Motor neuron (in vitro differentiated cells): Measurements from ENCODE around the gene ARSJ. TPM values are rescaled to one million over a fixed set of nuclear protein-coding genes. Genes with fewer than 3 reads are reported as not detected.
"Not testable (repeated sequence)": the region's sequence is repeated elsewhere in the genome, so short reads cannot be mapped to it uniquely, and the experiment has no call there.

Source experiments
- ATAC-seq, 8 experiments: fragments of 200-7000 bp; cut with Tn5 transposase; replicated peaks in 6 of 8; 2 replicates each; pipeline ENCODE4 v1.8.0; 2021; ENCODE audit warnings: mild to moderate bottlenecking in 8 of 8, moderate library complexity in 8 of 8
- H3K27ac ChIP-seq, 2 donors: fragments of 250-450 bp; sonication (Bioruptor Pico); 2 replicates each; pipeline ENCODE4 v1.9.0; 2021; ENCODE audit warnings: antibody characterized with exemption in 2 of 2, mild to moderate bottlenecking in 2 of 2, moderate library complexity in 1 of 2
- H3K4me1 ChIP-seq, 2 donors: fragments of 250-450 bp; sonication (Bioruptor Pico); replicated peaks in 1 of 2; 2 replicates each; pipeline ENCODE4 v1.6.1; 2021; ENCODE audit warnings: antibody characterized with exemption in 2 of 2, mild to moderate bottlenecking in 2 of 2, moderate library complexity in 1 of 2
- H3K4me3 ChIP-seq, 5 donors: fragments of 250-450 bp; sonication (Bioruptor Pico); 2 replicates each; pipeline ENCODE4 v1.9.0; 2021; ENCODE audit warnings: antibody characterized with exemption in 5 of 5, mild to moderate bottlenecking in 5 of 5, moderate library complexity in 4 of 5
- WGBS, 10 experiments: fragments of 450-650 bp; shearing (Covaris generic); methylation state at CpG; one replicate each; pipeline ENCODE4 v1.0.0; 2022; 5-methylcytosine and 5-hydroxymethylcytosine counted together
- in situ Hi-C, 9 experiments: fragments of 400-800 bp; cut with MboI; loops; one replicate each; pipeline ENCODE4 v1.15.0; 2021; ENCODE audit warnings: low sequenced_read_pairs in 9 of 9, low pct_unique_long_range_greater_than_20kb in 2 of 9; ENCODE audit not compliant: unreplicated experiment in 9 of 9
- total RNA-seq, 8 experiments: library from RNA; unstranded; fragments of 300-600 nt; gene quantifications; 2 replicates each; pipeline versions ENCODE4 v1.2.3 to v1.2.4, GENCODE V29; 2022

The ARSJ gene
- total RNA-seq, 8 experiments from 2014 or later = 0.13 to 23.3 (median 2.0) TPM

GRCh38 chr4:113947484-113947883 is 32.0 kb downstream of the ARSJ start:
- Histone ChIP-seq H3K27ac (no peak overlapping the region), H3K4me3 (no peak overlapping the region), H3K4me1 (no peaks in the 10 kb centered on the region)
- WGBS, 10 experiments = 90 to 100% (median 100%) methylated on average over 1 of the region's 1 CpG; no CpG with 5 or more reads in 1 of the 10 experiments
- in situ Hi-C loops = loop anchor here in 1 of 9 experiments (25.0 kb wide), 1 partner anchor 560 kb away; no protein-coding TSS in a partner anchor
- no peak for ATAC-seq

- no peak overlapping the region for H3K4me3 ChIP-seq
- no peak for ATAC-seq
Observed at GRCh38 chr4:113945906-113946305, 33.5 kb downstream of the ARSJ start.

DNA sequence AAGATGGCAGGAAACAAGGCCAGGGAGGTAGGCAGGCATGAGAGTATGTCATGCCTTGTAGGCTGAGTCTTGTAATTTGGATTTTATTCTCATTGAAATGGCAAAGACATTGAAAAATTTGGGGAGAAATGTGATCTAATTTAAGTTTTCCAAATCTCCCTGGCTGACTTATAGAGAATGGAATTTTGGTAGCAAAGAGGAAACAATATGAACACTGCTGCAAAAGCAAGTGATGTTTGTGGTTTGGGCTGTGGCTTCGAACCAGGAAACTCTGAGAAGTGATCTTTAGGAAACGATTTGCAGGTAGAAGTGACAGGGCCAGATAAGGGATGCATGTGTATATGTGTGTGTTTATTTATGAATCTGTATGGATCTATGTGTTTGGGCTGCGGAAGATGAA is 35.6 kb downstream of the ARSJ start:
- H3K4me3 ChIP-seq = no peak overlapping the region
- H3K4me1 ChIP-seq = no peaks in the 10 kb centered on the region
- ATAC-seq = no peak
- in situ Hi-C loops = loop anchor here in 1 of 9 experiments (25.0 kb wide), 1 partner anchor 557 kb away; no protein-coding TSS in a partner anchor
- H3K27ac ChIP-seq = no peak overlapping the region
- WGBS, 10 experiments = 41 to 100% (median 88%) methylated on average over 1 to 3 of the region's 3 CpGs

More at GRCh38 chr4:113945906-113946305, 33.5 kb downstream of the ARSJ start:
- WGBS, 10 experiments = 0 to 78% (median 23%) methylated on average over 1 of the region's 1 CpG; no CpG with 5 or more reads in 1 of the 10 experiments
- Histone ChIP-seq H3K27ac (no peak overlapping the region), H3K4me1 (no peaks in the 10 kb centered on the region)
- in situ Hi-C loops = loop anchor here in 1 of 9 experiments (25.0 kb wide), 1 partner anchor 559 kb away; no protein-coding TSS in a partner anchor

DNA sequence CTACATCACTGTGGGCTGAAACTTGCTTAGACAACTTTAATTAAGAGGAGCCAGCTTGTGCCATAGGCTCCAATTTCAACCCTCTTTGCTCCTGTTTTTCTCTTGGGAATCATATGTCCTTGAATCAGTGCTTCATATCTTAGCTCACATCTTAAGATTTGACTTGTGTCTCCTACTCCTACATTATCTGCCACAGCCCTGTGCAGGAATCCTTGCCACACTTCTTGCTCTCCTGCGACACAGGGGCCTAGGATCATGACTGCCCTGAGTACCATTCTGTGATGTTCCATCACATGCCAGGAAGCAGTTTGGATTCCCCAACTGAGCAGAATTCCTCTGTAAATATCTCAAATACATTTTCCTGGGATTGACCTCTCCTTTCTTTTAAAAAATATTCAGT is 36.4 kb downstream of the ARSJ start:
- Histone ChIP-seq H3K4me3 (no peak overlapping the region), H3K4me1 (no peaks in the 10 kb centered on the region), H3K27ac (no peak overlapping the region)
- ATAC-seq = no peak
- in situ Hi-C loops = loop anchor here in 1 of 9 experiments (25.0 kb wide), 1 partner anchor 556 kb away; no protein-coding TSS in a partner anchor
- WGBS, 10 experiments = 33 to 100% methylated on average over 1 of the region's 1 CpG; no CpG with 5 or more reads in 8 of the 10 experiments

DNA sequence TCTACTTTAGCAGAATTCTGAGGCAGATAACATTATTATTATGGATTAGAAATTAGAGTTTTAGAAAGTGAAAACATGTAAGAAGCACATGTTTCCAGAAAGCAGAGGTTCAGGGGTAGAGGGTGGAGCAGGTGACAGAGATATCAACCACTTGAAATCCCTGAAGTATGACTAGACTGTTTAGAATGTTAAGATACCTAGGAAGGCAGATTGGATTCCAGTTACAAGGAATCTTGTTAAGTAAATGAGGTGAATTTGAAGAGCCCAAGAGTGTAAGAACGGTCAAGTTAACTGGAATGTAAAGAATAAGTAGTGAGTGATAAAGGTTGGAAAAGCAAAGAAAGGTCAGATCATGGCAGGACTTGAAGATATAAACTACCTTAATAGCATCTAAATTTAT is 37.6 kb downstream of the ARSJ start:
- no peak overlapping the region for H3K4me3 ChIP-seq
- no peaks in the 10 kb centered on the region for H3K4me1 ChIP-seq
- in situ Hi-C loops = loop anchor here in 1 of 9 experiments (25.0 kb wide), 1 partner anchor 555 kb away; no protein-coding TSS in a partner anchor
- 60 to 100% (median 83%) methylated on average over 1 of the region's 1 CpG; no CpG with 5 or more reads in 1 of the 10 experiments for WGBS, 10 experiments
- no peak overlapping the region for H3K27ac ChIP-seq
- no peak for ATAC-seq

- 80 to 100% (median 100%) methylated on average over 1 to 2 of the region's 2 CpGs; no CpG with 5 or more reads in 2 of the 10 experiments for WGBS, 10 experiments
Observed at GRCh38 chr4:113940103-113940502, 39.3 kb downstream of the ARSJ start.

DNA sequence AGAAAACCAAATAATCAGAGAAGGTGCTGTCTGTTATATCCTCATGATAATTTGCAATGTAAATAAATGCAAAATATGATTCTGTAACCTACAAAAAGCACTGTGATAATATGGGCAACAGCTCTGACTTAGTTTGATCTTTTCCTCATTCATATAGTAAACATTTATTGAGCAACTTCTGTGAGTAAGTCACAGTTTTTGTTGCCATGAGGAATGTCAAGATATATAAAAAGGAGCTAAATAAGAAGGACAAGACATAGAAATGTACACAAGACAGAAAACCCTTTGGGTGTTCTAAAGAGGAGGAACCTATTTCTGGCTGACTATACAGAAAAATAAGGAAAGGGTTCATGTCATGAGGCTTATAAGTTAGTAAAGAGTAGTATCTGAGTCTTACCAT is 44.3 kb downstream of the ARSJ start:
- Histone ChIP-seq H3K4me1 (no peaks in the 10 kb centered on the region), H3K27ac (no peak overlapping the region), H3K4me3 (no peak overlapping the region)
- in situ Hi-C loops = loop anchor here in 1 of 9 experiments (25.0 kb wide), 1 partner anchor 548 kb away; no protein-coding TSS in a partner anchor
- peak in 1 of 8 experiments; percentile 24 for ATAC-seq

More at GRCh38 chr4:113940103-113940502, 39.3 kb downstream of the ARSJ start:
- ATAC-seq, H3K4me3 ChIP-seq, H3K27ac ChIP-seq, H3K4me1 ChIP-seq: not testable (repeated sequence)
- in situ Hi-C loops = loop anchor here in 1 of 9 experiments (25.0 kb wide), 1 partner anchor 553 kb away; no protein-coding TSS in a partner anchor

GRCh38 chr4:113924706-113925105 is 54.7 kb downstream of the ARSJ start:
- H3K4me3 ChIP-seq = not testable (repeated sequence)
- in situ Hi-C loops = loop anchor here in 1 of 9 experiments (25.0 kb wide), 1 partner anchor 537 kb away; no protein-coding TSS in a partner anchor
- WGBS, 10 experiments = 80 to 100% (median 93%) methylated on average over 1 to 4 of the region's 4 CpGs; no CpG with 5 or more reads in 1 of the 10 experiments

GRCh38 chr4:113921089-113921794 is 58.2 kb downstream of the ARSJ start:
- ATAC-seq = peak in 1 of 8 experiments; percentile 37
- in situ Hi-C loops = no loop called here
- WGBS, 10 experiments = 43 to 100% (median 80%) methylated on average over 1 to 3 of the region's 3 CpGs

More at GRCh38 chr4:113924706-113925105, 54.7 kb downstream of the ARSJ start:
- not testable (repeated sequence) for H3K4me1 ChIP-seq, H3K27ac ChIP-seq, ATAC-seq

DNA sequence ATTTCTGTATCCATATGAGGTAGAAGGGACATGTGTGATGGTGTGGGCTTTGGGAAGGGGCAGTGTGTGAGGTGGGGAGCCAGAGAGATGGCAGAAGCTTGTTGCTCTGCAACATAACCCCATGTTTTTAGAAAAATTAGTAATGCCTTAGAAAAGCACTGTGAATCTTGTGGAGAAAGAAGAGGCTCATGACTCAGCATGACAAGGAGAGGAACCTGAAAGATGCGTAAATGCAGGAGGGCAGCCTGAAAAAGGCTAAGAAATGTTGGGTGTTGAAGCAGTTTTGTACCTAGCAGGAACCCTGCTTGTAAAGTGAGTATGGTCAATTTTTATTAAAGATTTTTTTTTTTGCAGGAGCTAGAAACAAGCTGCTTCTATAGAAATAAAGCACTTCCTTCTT is 59.8 kb downstream of the ARSJ start:
- Histone ChIP-seq H3K4me1 (no peaks in the 10 kb centered on the region), H3K4me3 (no peak overlapping the region), H3K27ac (no peak overlapping the region)
- ATAC-seq = peak in 1 of 8 experiments; percentile 37
- WGBS, 10 experiments = 77 to 100% (median 100%) methylated on average over 1 of the region's 1 CpG; no CpG with 5 or more reads in 3 of the 10 experiments
- in situ Hi-C loops = no loop called here

More at GRCh38 chr4:113921089-113921794, 58.2 kb downstream of the ARSJ start:
- Histone ChIP-seq H3K27ac (no peak overlapping the region), H3K4me1 (no peaks in the 10 kb centered on the region), H3K4me3 (no peak overlapping the region)

GRCh38 chr4:113919145-113919544 is 60.3 kb downstream of the ARSJ start:
- H3K27ac ChIP-seq = no peak overlapping the region

GRCh38 chr4:113908829-113909228 is 70.6 kb downstream of the ARSJ start:
- H3K4me3 ChIP-seq = no peak overlapping the region
- no peak for ATAC-seq
- in situ Hi-C loops = no loop called here
- H3K4me1 ChIP-seq = no peaks in the 10 kb centered on the region
- H3K27ac ChIP-seq = no peak overlapping the region

More at GRCh38 chr4:113919145-113919544, 60.3 kb downstream of the ARSJ start:
- H3K4me1 ChIP-seq = no peaks in the 10 kb centered on the region
- in situ Hi-C loops = no loop called here
- no peak overlapping the region for H3K4me3 ChIP-seq
- ATAC-seq = no peak
- WGBS, 10 experiments = 33 to 100% (median 51%) methylated on average over 2 to 5 of the region's 5 CpGs; no CpG with 5 or more reads in 1 of the 10 experiments

DNA sequence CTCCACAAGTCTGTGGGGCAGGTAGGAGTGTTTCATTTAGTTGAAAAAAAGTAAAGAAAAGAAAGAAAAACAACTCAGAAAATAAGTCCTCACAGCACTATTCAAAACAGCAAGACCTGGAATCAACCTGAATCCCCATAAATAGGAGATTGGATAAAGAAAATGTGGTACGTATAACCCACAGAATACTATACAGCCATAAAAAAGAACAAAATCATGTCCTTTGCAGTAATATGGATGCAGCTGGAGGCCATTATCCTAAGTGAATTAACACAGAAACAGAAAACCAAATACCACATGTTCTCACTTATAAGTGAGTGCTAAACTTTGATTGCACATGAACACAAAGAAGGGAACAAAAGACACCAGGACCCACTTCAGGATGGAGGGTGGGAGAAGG is 71.9 kb downstream of the ARSJ start:
- whole genome bisulfite sequencing, 10 experiments = 38 to 100% (median 100%) methylated on average over 1 of the region's 1 CpG; no CpG with 5 or more reads in 1 of the 10 experiments
- Histone ChIP-seq H3K4me1 (no peaks in the 10 kb centered on the region), H3K27ac (no peak overlapping the region), H3K4me3 (no peak overlapping the region)
- in situ Hi-C loops = no loop called here
- ATAC-seq = no peak
